H9 (cell line): ENCODE results near the gene ITGB6. TPM values are rescaled to one million over a fixed set of nuclear protein-coding genes. Genes with fewer than 3 reads are reported as not detected.

Source experiments
- DNase-seq: peaks from one replicate; pipeline ENCODE4 v3.0.0-alpha.2; 2017
- H2AFZ ChIP-seq: one replicate; pipeline ENCODE4 v1.6.1; 2013; ENCODE audit warnings: mild to moderate bottlenecking, low read length, control low read depth, moderate library complexity
- H2AK5ac ChIP-seq: 2 replicates; pipeline ENCODE4 v1.6.1; 2013; ENCODE audit warnings: low read length, control low read depth, mixed read lengths; ENCODE audit not compliant: insufficient read length
- H2BK120ac ChIP-seq: one replicate; pipeline ENCODE4 v1.6.1; 2013; ENCODE audit warnings: low read depth, mild to moderate bottlenecking, low read length, control low read depth, inconsistent platforms; ENCODE audit not compliant: poor library complexity, severe bottlenecking
- H2BK12ac ChIP-seq: 2 replicates; pipeline ENCODE4 v1.6.1; 2013; ENCODE audit warnings: low read length, control low read depth, mixed read lengths, low read depth; ENCODE audit not compliant: insufficient read length
- H2BK15ac ChIP-seq: 2 replicates; pipeline ENCODE4 v1.6.1; 2013; ENCODE audit warnings: low read depth, low read length, control low read depth
- H2BK20ac ChIP-seq: one replicate; pipeline ENCODE4 v1.6.1; 2013; ENCODE audit warnings: low read depth, mild to moderate bottlenecking, low read length, control low read depth, inconsistent platforms; ENCODE audit not compliant: poor library complexity, severe bottlenecking
- H2BK5ac ChIP-seq: 2 replicates; pipeline ENCODE4 v1.6.1; 2013; ENCODE audit warnings: low read length, control low read depth, mixed read lengths; ENCODE audit not compliant: insufficient read length
- H3K14ac ChIP-seq: 2 replicates; pipeline ENCODE4 v1.6.1; 2013; ENCODE audit warnings: low read length, control low read depth; ENCODE audit not compliant: insufficient read depth
- H3K18ac ChIP-seq: 2 replicates; pipeline ENCODE4 v1.6.1; 2013; ENCODE audit warnings: low read depth, mild to moderate bottlenecking, mixed read lengths, low read length, control low read depth; ENCODE audit not compliant: insufficient read length
- H3K23ac ChIP-seq: 2 replicates; pipeline ENCODE4 v1.6.1; 2013; ENCODE audit warnings: low read length, control low read depth, mixed read lengths, low read depth; ENCODE audit not compliant: insufficient read length
- H3K23me2 ChIP-seq: 2 replicates; pipeline ENCODE4 v1.6.1; 2013; ENCODE audit warnings: low read depth, mild to moderate bottlenecking, mixed read lengths, low read length, control low read depth; ENCODE audit not compliant: insufficient read length, poor library complexity, severe bottlenecking
- H3K27ac ChIP-seq: 2 replicates; pipeline ENCODE4 v1.5.1; 2013; ENCODE audit warnings: low read length, control low read depth, mixed read lengths, low read depth; ENCODE audit not compliant: insufficient read length
- H3K27me3 ChIP-seq: 2 replicates; pipeline ENCODE4 v1.6.1; 2013; ENCODE audit warnings: low read length, control low read depth, inconsistent platforms; ENCODE audit not compliant: insufficient read depth
- H3K4ac ChIP-seq: 2 replicates; pipeline ENCODE4 v1.6.1; 2013; ENCODE audit warnings: low read depth, mild to moderate bottlenecking, control low read depth, inconsistent platforms, low read length, moderate library complexity
- H3K4me1 ChIP-seq: 2 replicates; pipeline ENCODE4 v1.6.1; 2013; ENCODE audit warnings: low read length, control low read depth, inconsistent platforms; ENCODE audit not compliant: insufficient read depth
- H3K4me2 ChIP-seq: 2 replicates; pipeline ENCODE4 v1.6.1; 2013; ENCODE audit warnings: low read length, control low read depth, mixed read lengths; ENCODE audit not compliant: insufficient read length, insufficient read depth
- H3K56ac ChIP-seq: 2 replicates; pipeline ENCODE4 v1.6.1; 2013; ENCODE audit warnings: low read depth, mild to moderate bottlenecking, mixed read lengths, low read length, control low read depth; ENCODE audit not compliant: insufficient read length
- H3K79me1 ChIP-seq: 2 replicates; pipeline ENCODE4 v1.6.1; 2013; ENCODE audit warnings: low read depth, mild to moderate bottlenecking, moderate library complexity, low read length, control low read depth, inconsistent platforms; ENCODE audit not compliant: insufficient read depth, poor library complexity, severe bottlenecking
- H3K79me2 ChIP-seq: 2 replicates; pipeline ENCODE4 v1.6.1; 2013; ENCODE audit warnings: low read length, control low read depth, inconsistent platforms; ENCODE audit not compliant: insufficient read depth
- H3K9ac ChIP-seq: 2 replicates; pipeline ENCODE4 v1.6.1; 2013; ENCODE audit warnings: low read length, control low read depth, mixed read lengths; ENCODE audit not compliant: insufficient read length; ENCODE audit errors: extremely low read depth
- H3K9me3 ChIP-seq: one replicate; pipeline ENCODE4 v1.6.1; 2013; ENCODE audit warnings: low read depth, low read length, inconsistent platforms; ENCODE audit not compliant: control insufficient read depth
- H3T11ph ChIP-seq: one replicate; pipeline ENCODE4 v1.6.1; 2013; ENCODE audit warnings: mild to moderate bottlenecking, low read length, control low read depth, inconsistent platforms
- H4K20me1 ChIP-seq: one replicate; pipeline ENCODE4 v1.6.1; 2013; ENCODE audit not compliant: control insufficient read depth, insufficient read length, insufficient read depth
- H4K5ac ChIP-seq: 2 replicates; pipeline ENCODE4 v1.6.1; 2013; ENCODE audit warnings: low read depth, mild to moderate bottlenecking, mixed read lengths, low read length, control low read depth; ENCODE audit not compliant: insufficient read length
- H4K8ac ChIP-seq: replicated peaks from 2 replicates; pipeline ENCODE4 v1.6.1; 2013; ENCODE audit warnings: low read length, control low read depth, mixed read lengths, low read depth; ENCODE audit not compliant: insufficient read length
- H4K91ac ChIP-seq: 2 replicates; pipeline ENCODE4 v1.6.1; 2013; ENCODE audit warnings: low read depth, mild to moderate bottlenecking, moderate library complexity, mixed read lengths, low read length, control low read depth; ENCODE audit not compliant: insufficient read length
- H3K27ac Mint-ChIP-seq, 3 experiments: 2 replicates in 2 of 3; 3 replicates in 1 of 3; pipeline ENCODE4 v1.8.0; 2020 to 2021; ENCODE audit warnings: mixed read lengths in 3 of 3, mild to moderate bottlenecking in 1 of 3, moderate library complexity in 1 of 3
- H3K27me3 Mint-ChIP-seq: 2 replicates; pipeline ENCODE4 v1.8.0; 2021; ENCODE audit warnings: low read depth, mild to moderate bottlenecking, moderate library complexity, mixed read lengths
- H3K36me3 Mint-ChIP-seq, 3 experiments: 2 replicates in 2 of 3; 3 replicates in 1 of 3; pipeline ENCODE4 v1.8.0; 2020 to 2021; ENCODE audit warnings: low read depth in 3 of 3, mixed read lengths in 3 of 3; ENCODE audit not compliant: insufficient read depth in 1 of 3
- H3K4me1 Mint-ChIP-seq, 2 experiments: 2 replicates each; pipeline ENCODE4 v1.8.0; 2020; ENCODE audit warnings: mixed read lengths in 2 of 2
- H3K4me3 Mint-ChIP-seq, 2 experiments: 2 replicates in 1 of 2; 3 replicates in 1 of 2; pipeline ENCODE4 v1.8.0; 2020 to 2021; ENCODE audit warnings: mild to moderate bottlenecking in 2 of 2, mixed read lengths in 2 of 2, moderate library complexity in 1 of 2
- H3K9me3 Mint-ChIP-seq, 2 experiments: 2 replicates in 1 of 2; 3 replicates in 1 of 2; pipeline ENCODE4 v1.8.0; 2020; ENCODE audit warnings: mild to moderate bottlenecking in 2 of 2, mixed read lengths in 2 of 2, moderate library complexity in 1 of 2
- CTCF ChIP-seq: fragments of 200-600 bp; sonication (generic); conservative IDR thresholded peaks from 3 replicates; pipeline ENCODE4 v1.8.0; 2021; ENCODE audit warnings: antibody characterized with exemption, mild to moderate bottlenecking
- WGBS: extraction: QIAGEN DNeasy Blood & Tissue Kit; methylation state at CpG from one replicate; pipeline ENCODE4 v1.1.7; 2013; ENCODE audit warnings: missing lambda C conversion rate, low lambda C conversion rate, mixed read lengths; ENCODE audit not compliant: insufficient read length; ENCODE audit errors: extremely low coverage; 5-methylcytosine and 5-hydroxymethylcytosine counted together
- total RNA-seq: library from RNA; stranded (reverse); gene quantifications from 2 replicates; pipeline ENCODE4 v1.2.1, GENCODE V29; 2021

ITGB6 gene
- total RNA-seq, 1 experiment from 2014 or later = not detected

- Histone ChIP-seq H2BK12ac (no peak within 1 kb of the TSS), H3K18ac (peak within 1 kb of the TSS; percentile 30), H4K91ac (no peak within 1 kb of the TSS), H4K5ac (no peak within 1 kb of the TSS), H4K20me1 (no peaks in the 10 kb centered on the region), H3K79me2 (no peaks in the 10 kb centered on the region), H3K23me2 (peaks cover 14% of the 10 kb centered on the region), H2BK5ac (no peak within 1 kb of the TSS), H3K56ac (no peak within 1 kb of the TSS), H2BK120ac (no peak within 1 kb of the TSS), H3K79me1 (no peaks in the 10 kb centered on the region), H3K23ac (no peak within 1 kb of the TSS), H3K4me2 (peak within 1 kb of the TSS; percentile 83), H3K9me3 (no peaks in the 10 kb centered on the region), H2BK15ac (no peak within 1 kb of the TSS), H2BK20ac (no peak within 1 kb of the TSS), H3T11ph (no peak within 1 kb of the TSS), H3K27me3 (no peaks in the 10 kb centered on the region; the same call in 1 of the 2 replicates), H4K8ac (no peak within 1 kb of the TSS), H3K14ac (peak within 1 kb of the TSS; percentile 29; the same call in 1 of the 2 replicates), H3K27ac (no peak within 1 kb of the TSS), H3K9ac (peak within 1 kb of the TSS; percentile 24), H3K4ac (no peak within 1 kb of the TSS), H3K4me1 (no peaks in the 10 kb centered on the region; the same call in 1 of the 2 replicates), H2AFZ (peak within 1 kb of the TSS; percentile 92), H2AK5ac (no peak within 1 kb of the TSS)
- peaks cover 6 to 32% (median 15%) of the 10 kb centered on the region in 3 experiments for H3K36me3 Mint-ChIP-seq
- H3K27me3 Mint-ChIP-seq = peaks cover 61% of the 10 kb centered on the region
- peak; percentile 77 for DNase-seq
- TF ChIP-seq CTCF = no peak
- H3K4me1 Mint-ChIP-seq = peaks cover 11 to 19% of the 10 kb centered on the region in 2 experiments
- WGBS = no CpG with 5 or more reads among the region's 52 CpGs
- peaks cover 11% of the 10 kb centered on the region in 2 experiments for H3K9me3 Mint-ChIP-seq
- peak within 1 kb of the TSS in 1 of 3 experiments; percentile 35; a peak in 2 of 7 replicates for H3K27ac Mint-ChIP-seq
- H3K4me3 Mint-ChIP-seq = peak within 1 kb of the TSS; percentile 80 to 90
These were observed 137.6 kb downstream of the ITGB6 start, which contains the start of gene PLA2R1 for GRCh38 chr2:160062292-160063005. PLA2R1 (minus strand) TSS chr2:160062615; CDS start chr2:160062403, 212 bp downstream.
